ENCODE data around the gene IDUA.

IDUA gene

DNA sequence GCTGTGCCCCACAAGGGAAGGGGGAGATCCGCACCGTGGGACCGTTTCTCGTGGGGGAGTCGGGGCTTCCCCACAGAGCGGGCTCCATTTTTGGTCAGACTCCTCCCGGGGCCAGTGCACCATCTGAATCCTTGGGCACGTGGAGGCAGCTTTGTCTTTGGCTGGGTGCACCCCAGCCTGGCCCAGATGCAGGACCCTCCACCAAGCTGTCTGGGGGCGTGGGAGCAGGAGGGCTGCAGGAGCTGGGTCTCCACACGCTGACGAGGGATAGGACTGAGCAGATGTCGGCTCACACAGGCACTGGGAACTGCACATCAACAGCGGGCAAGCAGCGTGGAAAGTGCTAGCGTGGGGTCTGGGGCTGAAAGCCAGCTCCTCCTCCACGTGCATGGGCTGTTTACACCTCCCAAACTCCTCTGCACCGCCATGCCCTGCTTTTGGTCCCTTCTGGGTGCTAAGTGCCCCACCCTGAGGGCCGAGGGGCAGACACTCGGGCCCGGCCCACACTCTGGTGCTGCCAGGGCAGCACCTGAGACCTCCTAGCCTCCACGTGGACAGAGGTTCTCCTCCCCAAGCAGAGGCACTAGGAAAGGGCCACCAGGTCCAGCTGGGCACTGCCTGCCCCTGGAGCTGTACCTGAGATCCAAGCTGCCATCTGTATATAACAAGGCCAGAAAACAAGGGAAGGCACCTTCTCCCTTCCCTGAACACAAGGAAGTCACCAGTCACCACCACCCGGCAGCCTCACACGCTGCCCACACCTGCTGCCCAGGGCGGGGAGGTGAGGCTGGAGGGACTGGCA, 27.3 kb upstream of the IDUA start:
- peaks cover 38% of the 10 kb centered on the region for H3K36me3 Mint-ChIP-seq (ENCODE audit: insufficient read depth)
- ATAC-seq (replicated peaks): no peak
- DNase-seq: no peak
- no peak overlapping the region for H3K4me3 Mint-ChIP-seq
- H3K9me3 Mint-ChIP-seq: no peaks in the 10 kb centered on the region
- no peaks in the 10 kb centered on the region for H3K4me1 Mint-ChIP-seq (ENCODE audit: low read depth in 2 of 2)
- peak overlapping the region; percentile 78 to 83 for H3K27ac Mint-ChIP-seq
- no peaks in the 10 kb centered on the region for H3K27me3 Mint-ChIP-seq

DNA sequence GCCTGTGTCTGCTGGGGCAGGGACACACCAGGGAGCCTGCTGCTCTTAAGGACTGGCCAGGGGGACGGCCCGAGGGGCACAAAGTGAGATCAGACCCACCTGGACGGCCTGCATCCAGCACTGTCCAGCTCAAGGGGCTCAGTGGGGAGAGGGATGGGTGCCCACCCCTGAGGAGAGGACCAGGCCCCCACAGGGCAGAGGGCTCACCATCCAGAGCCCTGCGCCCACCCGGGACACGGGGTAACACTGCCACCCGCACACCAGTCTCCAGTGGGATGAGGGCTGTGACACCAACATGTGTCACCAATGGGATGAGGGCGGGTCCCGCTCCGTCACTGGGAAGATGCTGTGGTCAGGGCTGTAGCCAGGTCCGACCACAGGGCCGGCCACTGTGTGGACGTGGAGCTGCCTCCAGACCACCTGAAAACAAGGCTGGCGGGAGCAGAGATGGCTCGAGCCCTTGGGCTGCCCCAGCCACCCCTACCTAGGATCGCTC, 26.7 kb upstream of the IDUA start:
- no peak overlapping the region for H3K4me3 Mint-ChIP-seq
- H3K36me3 Mint-ChIP-seq (ENCODE audit: insufficient read depth): peaks cover 32% of the 10 kb centered on the region
- no peak for DNase-seq
- no peak for ATAC-seq (replicated peaks)
- H3K27ac Mint-ChIP-seq: peak overlapping the region in 1 of 2 donors; percentile 83
- no peaks in the 10 kb centered on the region for H3K4me1 Mint-ChIP-seq (ENCODE audit: low read depth in 2 of 2)
- no peaks in the 10 kb centered on the region for H3K27me3 Mint-ChIP-seq
- no peaks in the 10 kb centered on the region for H3K9me3 Mint-ChIP-seq

DNA sequence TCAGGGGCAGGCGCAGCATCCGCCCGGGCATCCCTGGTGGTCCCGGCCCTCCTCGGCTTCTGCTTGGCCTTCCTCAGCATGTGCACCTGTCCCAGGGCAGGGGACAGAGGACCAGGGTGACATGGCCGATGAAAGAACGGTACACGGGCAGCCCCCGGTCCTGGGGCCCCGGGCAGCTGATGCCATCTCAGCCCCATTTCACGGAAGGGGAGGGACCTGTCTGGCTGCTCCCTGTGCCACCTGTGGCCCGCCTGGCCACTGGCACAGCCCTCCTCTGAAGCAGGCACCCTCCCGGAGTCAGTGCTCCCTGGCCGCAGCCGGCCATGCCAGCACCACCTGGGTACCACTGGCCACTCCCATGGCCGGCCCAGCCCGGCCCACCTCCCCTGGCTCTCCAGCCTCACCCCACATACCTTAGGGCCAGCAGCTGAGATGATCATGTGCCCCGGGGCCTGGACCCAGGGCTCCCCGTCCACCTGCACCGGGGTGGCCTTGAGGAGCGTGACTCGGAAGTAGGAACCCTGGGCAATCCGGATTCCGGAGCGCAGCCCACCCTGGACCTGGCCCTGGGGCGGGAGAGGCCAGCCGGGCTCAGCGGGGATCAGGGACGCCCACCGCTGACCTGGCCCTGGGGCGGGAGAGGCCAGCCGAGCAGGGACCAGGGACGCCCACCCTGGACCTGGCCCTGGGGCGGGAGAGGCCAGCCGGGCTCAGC, 26.1 kb upstream of the IDUA start:
- Mint-ChIP-seq H3K27ac (no peak overlapping the region), H3K4me3 (no peak overlapping the region), H3K36me3 (ENCODE audit: insufficient read depth) (peaks cover 38% of the 10 kb centered on the region), H3K4me1 (ENCODE audit: low read depth in 2 of 2) (no peaks in the 10 kb centered on the region), H3K27me3 (no peaks in the 10 kb centered on the region), H3K9me3 (no peaks in the 10 kb centered on the region)
- ATAC-seq (replicated peaks): no peak
- no peak for DNase-seq

DNA sequence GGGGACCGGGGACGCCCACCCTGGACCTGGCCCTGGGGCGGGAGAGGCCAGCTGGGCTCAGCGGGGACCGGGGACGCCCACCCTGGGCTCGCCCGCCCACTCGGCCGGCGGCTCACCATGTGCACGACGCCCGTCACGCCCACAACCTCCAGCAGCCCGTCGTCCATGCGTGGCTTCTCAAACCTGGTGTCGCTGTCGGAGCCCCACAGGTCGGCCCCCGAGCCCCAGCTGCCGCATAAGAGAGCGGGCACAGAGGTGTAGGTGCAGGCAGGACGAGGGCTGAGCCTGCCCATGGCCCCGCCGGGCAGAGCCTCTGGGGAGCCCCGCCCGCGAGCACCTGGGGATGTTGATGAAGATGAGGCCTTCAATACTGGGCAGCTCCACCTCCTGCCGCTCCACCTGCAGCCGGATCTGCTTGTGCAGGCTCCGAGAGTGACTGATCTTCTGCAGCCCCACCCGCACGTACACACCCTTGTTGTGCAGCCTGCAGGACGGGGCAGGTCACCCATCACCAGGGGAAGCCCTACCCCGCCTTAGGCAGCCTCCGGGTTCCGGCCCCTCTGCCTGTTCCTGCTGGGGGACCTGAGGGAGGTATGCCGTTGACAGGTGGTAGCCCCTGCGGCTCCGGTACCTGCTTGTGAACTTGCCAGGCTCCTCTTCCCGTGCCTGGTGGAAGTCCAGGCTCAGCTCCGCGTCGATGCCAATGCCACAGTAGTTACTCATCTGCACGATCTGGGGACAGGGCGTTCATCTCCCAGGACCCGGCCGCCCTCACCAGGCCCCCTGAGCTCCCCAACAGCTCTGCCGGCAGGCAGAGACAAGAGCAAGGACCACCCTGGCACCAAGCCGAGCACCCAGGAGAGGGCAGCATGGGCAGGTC, 25.3 kb upstream of the IDUA start:
- DNase-seq (no peak), ATAC-seq (replicated peaks) (no peak)
- Mint-ChIP-seq H3K4me1 (ENCODE audit: low read depth in 2 of 2) (no peaks in the 10 kb centered on the region), H3K27ac (no peak overlapping the region), H3K9me3 (no peaks in the 10 kb centered on the region), H3K27me3 (no peaks in the 10 kb centered on the region), H3K4me3 (no peak overlapping the region), H3K36me3 (ENCODE audit: insufficient read depth) (peaks cover 32% of the 10 kb centered on the region)

DNA sequence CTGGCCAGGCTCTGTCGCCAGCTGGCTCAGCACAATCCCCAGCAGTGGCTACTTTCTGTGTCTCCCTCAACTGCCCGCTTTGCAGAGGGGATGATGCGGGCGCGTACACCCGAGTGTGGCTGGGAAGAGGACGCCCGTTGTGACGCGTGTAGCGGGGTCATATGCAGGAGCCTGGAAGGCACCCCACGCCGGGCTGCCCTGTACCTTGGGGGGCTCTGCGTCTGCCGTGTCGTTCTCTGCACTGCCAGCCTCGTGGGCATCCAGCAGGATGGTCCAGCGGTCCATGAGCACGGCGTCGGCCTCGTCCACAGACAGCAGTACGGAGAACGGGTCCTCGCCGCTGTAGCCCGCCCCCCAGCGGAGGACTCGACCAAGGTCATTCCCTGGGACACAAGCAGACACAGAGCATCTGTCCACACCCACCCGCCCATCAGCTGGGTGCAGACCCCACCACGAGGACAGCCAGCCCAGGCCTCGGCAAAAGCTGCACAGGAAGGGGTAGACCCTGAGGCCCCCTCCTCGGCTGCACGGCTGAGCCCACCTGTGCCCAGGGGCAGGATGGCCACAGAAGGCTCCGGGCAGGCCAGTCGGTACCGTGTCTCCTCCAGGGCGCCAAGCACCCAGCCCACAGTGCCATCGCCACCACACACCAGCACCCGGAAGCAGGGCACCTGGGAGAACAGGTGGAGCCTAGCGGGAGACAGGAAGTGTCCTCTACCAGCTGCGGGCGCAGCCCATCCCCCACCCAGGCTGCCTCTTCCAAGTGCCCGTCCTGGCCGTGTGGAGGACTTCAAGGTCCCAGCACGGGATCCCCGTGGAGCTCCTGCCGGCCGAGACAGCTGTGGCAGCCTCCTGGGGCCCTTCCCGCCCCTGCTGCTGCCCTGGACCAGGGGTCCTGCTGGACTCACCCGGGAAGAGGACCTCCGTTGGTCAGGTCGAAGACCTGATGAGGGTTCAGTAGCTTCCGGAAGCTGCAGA, 24.3 kb upstream of the IDUA start:
- H3K4me3 Mint-ChIP-seq: no peak overlapping the region
- no peaks in the 10 kb centered on the region for H3K27me3 Mint-ChIP-seq
- no peaks in the 10 kb centered on the region for H3K9me3 Mint-ChIP-seq
- H3K36me3 Mint-ChIP-seq (ENCODE audit: insufficient read depth): peaks cover 29% of the 10 kb centered on the region
- no peaks in the 10 kb centered on the region for H3K4me1 Mint-ChIP-seq (ENCODE audit: low read depth in 2 of 2)
- H3K27ac Mint-ChIP-seq: no peak overlapping the region
- DNase-seq (no peak), ATAC-seq (replicated peaks) (no peak)

DNA sequence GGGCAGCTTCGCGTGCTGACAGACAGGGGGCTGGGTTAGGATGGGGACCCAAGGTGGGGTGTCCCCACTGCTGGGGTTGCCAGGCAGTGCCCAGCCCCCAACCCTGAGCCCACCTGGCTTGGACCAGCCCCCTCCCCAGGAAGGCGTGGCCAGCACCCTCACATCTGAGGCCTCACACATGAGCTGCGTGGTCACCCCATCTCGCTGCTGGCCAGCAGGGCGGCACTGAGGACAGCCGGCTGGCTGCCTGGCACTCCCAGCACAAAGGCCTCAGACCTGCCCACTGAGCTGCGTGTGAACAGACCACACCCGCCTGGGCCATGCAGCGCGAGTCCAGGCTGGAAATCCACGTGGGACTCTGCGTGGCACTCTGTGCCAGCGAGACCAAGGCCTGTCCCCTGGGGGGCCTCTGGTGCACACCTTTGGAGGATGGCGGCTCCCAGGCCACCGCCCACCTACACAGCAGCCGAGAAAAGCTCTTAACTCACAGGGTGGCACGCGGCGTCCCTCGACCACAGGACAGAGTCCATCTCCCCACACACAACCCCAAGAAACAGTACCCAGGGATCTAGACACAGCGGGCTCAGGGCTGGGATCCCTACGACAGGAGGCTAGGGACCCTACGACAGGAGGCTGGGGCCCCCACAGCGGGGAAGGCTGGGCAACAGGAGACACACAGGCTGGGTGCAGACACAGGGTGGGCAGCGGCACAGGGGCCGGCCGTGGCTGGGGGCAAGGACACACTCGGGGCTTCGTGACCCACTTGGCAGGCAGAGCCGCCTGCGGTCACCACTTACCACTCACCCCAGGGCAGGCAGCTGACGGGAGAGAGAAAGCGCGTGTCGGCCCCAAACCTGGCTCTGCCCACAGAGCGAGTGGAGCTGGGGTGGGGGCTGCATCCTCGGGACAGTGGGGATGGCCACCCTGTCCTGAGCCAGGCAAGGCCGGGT, 23.3 kb upstream of the IDUA start:
- Mint-ChIP-seq H3K36me3 (ENCODE audit: insufficient read depth) (peaks cover 27% of the 10 kb centered on the region), H3K4me3 (no peak overlapping the region), H3K9me3 (no peaks in the 10 kb centered on the region), H3K27me3 (no peaks in the 10 kb centered on the region), H3K27ac (peak overlapping the region in 1 of 2 donors; percentile 41), H3K4me1 (ENCODE audit: low read depth in 2 of 2) (peaks cover 0 to under 1% of the 10 kb centered on the region in 2 donors)
- ATAC-seq (replicated peaks): no peak
- no peak for DNase-seq

DNA sequence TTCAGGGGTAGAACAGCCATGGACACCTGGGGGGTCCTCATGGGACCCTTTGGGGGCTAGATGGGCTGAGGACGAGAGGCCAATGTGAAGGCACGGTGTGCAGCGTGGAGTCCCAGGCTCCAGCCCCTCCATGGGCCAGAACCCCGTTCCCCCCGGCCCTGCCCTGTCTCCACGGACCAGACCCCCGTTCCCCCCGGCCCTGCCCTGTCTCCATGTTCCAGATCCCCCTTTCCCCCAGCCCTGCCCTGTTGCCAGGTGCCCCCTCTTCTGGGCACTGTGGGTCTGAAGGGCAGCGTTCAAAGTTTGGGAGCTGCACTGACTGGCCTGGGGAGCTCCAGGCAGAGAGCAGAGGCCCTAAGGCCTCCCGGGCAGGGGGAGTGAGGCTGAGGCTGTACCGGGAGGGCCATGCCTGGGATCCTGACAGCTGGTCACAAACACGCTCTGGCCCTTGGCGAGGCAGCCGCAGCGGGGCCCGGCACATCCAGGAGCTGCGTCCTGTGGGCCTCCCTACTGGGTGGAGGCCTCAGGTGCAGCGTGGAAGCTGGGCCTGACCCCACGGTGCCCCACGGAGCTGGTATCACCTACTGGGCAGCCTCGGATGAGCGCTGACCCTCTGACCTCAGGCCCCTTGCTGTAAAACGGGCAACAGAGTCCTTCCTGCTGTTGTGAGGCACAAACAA, 22.4 kb upstream of the IDUA start:
- H3K36me3 Mint-ChIP-seq (ENCODE audit: insufficient read depth): peaks cover 25% of the 10 kb centered on the region
- H3K27me3 Mint-ChIP-seq: no peaks in the 10 kb centered on the region
- H3K27ac Mint-ChIP-seq: no peak overlapping the region
- H3K4me1 Mint-ChIP-seq (ENCODE audit: low read depth in 2 of 2): peaks cover 0 to 6% of the 10 kb centered on the region in 2 donors
- DNase-seq (no peak), ATAC-seq (replicated peaks) (no peak)
- H3K9me3 Mint-ChIP-seq: no peaks in the 10 kb centered on the region
- peak overlapping the region in 1 of 2 donors; percentile 19 for H3K4me3 Mint-ChIP-seq

DNA sequence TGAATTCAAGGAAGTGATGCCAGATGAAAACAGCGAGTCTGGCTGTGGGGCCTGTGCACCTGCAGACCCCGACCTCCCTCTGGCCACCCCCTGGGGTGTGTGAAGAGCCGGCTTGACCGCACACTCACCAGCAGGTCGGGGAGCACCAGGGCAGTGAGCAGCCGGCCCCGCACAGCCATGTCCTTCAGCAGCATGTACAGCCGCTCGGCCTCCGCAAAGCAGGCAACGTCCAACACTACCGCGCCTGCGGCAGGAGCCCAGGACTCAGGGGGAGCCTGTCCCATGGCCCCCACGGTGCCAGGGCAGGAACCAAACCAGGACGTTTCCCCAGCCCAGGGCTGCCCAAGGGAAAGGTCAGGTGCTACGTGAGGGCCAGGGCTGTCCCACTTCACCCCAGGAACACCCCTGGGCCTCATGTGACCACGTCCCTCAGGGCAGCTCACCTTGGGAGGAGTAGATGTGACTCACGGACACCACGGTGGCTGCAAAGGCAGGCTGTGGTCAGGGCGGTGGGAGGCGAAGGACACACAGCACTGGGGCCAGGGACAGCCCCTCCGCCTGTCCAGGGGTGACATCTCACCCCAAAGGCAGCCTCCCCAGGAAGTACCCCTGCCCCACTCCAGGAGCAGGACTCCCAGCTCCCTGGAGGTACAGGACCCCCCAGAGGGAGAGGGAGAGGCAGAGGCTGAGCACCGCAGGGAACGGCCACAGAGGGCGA, 21.6 kb upstream of the IDUA start:
- Mint-ChIP-seq H3K4me3 (no peak overlapping the region), H3K4me1 (ENCODE audit: low read depth in 2 of 2) (peaks cover 5 to 9% of the 10 kb centered on the region in 2 donors), H3K9me3 (no peaks in the 10 kb centered on the region), H3K27me3 (no peaks in the 10 kb centered on the region), H3K27ac (peak overlapping the region in 1 of 2 donors; percentile 8), H3K36me3 (ENCODE audit: insufficient read depth) (peaks cover 29% of the 10 kb centered on the region)
- DNase-seq (no peak), ATAC-seq (replicated peaks) (no peak)

DNA sequence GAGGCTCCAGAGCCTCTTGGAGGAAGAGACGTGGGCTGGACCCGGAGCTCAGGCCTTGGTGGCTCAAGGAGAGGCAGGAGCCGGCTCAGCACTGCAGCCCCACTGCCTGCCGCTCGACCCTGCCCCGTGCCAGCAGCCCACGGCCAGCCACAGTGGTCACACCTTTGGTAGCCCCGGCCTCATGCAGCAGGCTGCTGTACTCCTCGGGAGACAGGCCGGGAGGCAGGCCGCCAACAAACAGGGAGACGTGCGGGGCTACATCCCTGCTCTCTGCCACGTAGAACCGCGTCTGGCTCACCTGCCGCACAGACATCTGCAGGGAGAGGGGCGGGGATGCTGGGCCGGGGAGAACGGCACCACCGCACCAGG, 21.1 kb upstream of the IDUA start:
- Mint-ChIP-seq H3K27ac (peak overlapping the region in 1 of 2 donors; percentile 8), H3K9me3 (no peaks in the 10 kb centered on the region), H3K27me3 (no peaks in the 10 kb centered on the region), H3K36me3 (ENCODE audit: insufficient read depth) (peaks cover 29% of the 10 kb centered on the region), H3K4me3 (no peak overlapping the region), H3K4me1 (ENCODE audit: low read depth in 2 of 2) (peaks cover 10 to 14% of the 10 kb centered on the region in 2 donors)
- ATAC-seq (replicated peaks) (no peak), DNase-seq (no peak)

DNA sequence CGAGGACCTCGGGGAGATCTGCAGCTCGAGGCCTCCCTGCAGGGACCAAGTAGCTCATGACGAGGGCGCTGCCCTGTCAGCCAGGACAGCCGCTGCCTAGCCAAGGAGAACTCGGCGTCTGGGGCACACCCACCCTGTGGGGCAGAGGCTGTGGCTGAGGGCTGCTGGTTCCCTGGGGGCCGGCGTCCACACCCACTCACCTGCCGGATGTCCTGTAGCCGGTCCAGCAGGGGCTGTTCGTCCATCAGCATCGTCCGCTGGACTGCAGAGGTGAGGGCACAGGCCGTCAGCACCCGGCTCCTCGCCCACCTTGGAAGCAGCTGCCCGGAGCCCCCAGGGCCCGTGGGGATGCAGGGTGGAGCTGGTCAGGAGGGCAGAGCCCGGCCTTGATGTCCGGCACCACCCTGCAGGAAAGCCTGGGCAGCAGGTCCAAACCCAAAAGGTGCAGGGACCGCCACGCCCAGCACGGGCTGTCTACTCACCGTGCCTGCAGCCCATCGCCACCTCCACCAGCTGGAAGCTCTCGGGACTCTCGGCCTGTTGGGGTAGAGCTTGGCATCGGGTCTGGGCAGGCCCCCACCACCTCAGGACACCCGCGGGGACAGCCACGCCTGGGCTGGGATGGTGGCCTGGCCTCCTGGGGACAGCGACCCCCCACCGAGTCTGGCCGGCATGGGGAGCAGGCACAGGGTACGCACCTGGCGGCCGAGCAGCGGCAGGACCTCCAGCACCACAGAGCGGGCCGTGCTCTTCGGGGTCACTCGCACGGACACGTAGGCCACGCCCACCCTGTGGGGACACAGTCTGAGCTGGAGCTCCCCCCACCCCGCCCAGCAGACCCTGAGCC, 20.4 kb upstream of the IDUA start:
- H3K36me3 Mint-ChIP-seq (ENCODE audit: insufficient read depth): peaks cover 33% of the 10 kb centered on the region
- no peak overlapping the region for H3K4me3 Mint-ChIP-seq
- peak overlapping the region in 1 of 2 donors; percentile 8 for H3K27ac Mint-ChIP-seq
- peaks cover 16 to 21% of the 10 kb centered on the region in 2 donors for H3K4me1 Mint-ChIP-seq (ENCODE audit: low read depth in 2 of 2)
- no peak for DNase-seq
- no peaks in the 10 kb centered on the region for H3K9me3 Mint-ChIP-seq
- no peak for ATAC-seq (replicated peaks)
- no peaks in the 10 kb centered on the region for H3K27me3 Mint-ChIP-seq
